H9 (cell line): ENCODE measurements around the gene TGM4. TPM values are rescaled to one million over a fixed set of nuclear protein-coding genes. Genes with fewer than 3 reads are reported as not detected.

Experiments
- DNase-seq: peaks from one replicate; pipeline ENCODE4 v3.0.0-alpha.2; 2017
- H2AFZ ChIP-seq: one replicate; pipeline ENCODE4 v1.6.1; 2013; ENCODE audit warnings: mild to moderate bottlenecking, low read length, control low read depth, moderate library complexity
- H2AK5ac ChIP-seq: 2 replicates; pipeline ENCODE4 v1.6.1; 2013; ENCODE audit warnings: low read length, control low read depth, mixed read lengths; ENCODE audit not compliant: insufficient read length
- H2BK120ac ChIP-seq: one replicate; pipeline ENCODE4 v1.6.1; 2013; ENCODE audit warnings: low read depth, mild to moderate bottlenecking, low read length, control low read depth, inconsistent platforms; ENCODE audit not compliant: poor library complexity, severe bottlenecking
- H2BK12ac ChIP-seq: 2 replicates; pipeline ENCODE4 v1.6.1; 2013; ENCODE audit warnings: low read length, control low read depth, mixed read lengths, low read depth; ENCODE audit not compliant: insufficient read length
- H2BK15ac ChIP-seq: 2 replicates; pipeline ENCODE4 v1.6.1; 2013; ENCODE audit warnings: low read depth, low read length, control low read depth
- H2BK20ac ChIP-seq: one replicate; pipeline ENCODE4 v1.6.1; 2013; ENCODE audit warnings: low read depth, mild to moderate bottlenecking, low read length, control low read depth, inconsistent platforms; ENCODE audit not compliant: poor library complexity, severe bottlenecking
- H2BK5ac ChIP-seq: 2 replicates; pipeline ENCODE4 v1.6.1; 2013; ENCODE audit warnings: low read length, control low read depth, mixed read lengths; ENCODE audit not compliant: insufficient read length
- H3K14ac ChIP-seq: 2 replicates; pipeline ENCODE4 v1.6.1; 2013; ENCODE audit warnings: low read length, control low read depth; ENCODE audit not compliant: insufficient read depth
- H3K18ac ChIP-seq: 2 replicates; pipeline ENCODE4 v1.6.1; 2013; ENCODE audit warnings: low read depth, mild to moderate bottlenecking, mixed read lengths, low read length, control low read depth; ENCODE audit not compliant: insufficient read length
- H3K23ac ChIP-seq: 2 replicates; pipeline ENCODE4 v1.6.1; 2013; ENCODE audit warnings: low read length, control low read depth, mixed read lengths, low read depth; ENCODE audit not compliant: insufficient read length
- H3K23me2 ChIP-seq: 2 replicates; pipeline ENCODE4 v1.6.1; 2013; ENCODE audit warnings: low read depth, mild to moderate bottlenecking, mixed read lengths, low read length, control low read depth; ENCODE audit not compliant: insufficient read length, poor library complexity, severe bottlenecking
- H3K27ac ChIP-seq: 2 replicates; pipeline ENCODE4 v1.5.1; 2013; ENCODE audit warnings: low read length, control low read depth, mixed read lengths, low read depth; ENCODE audit not compliant: insufficient read length
- H3K27me3 ChIP-seq: 2 replicates; pipeline ENCODE4 v1.6.1; 2013; ENCODE audit warnings: low read length, control low read depth, inconsistent platforms; ENCODE audit not compliant: insufficient read depth
- H3K4ac ChIP-seq: 2 replicates; pipeline ENCODE4 v1.6.1; 2013; ENCODE audit warnings: low read depth, mild to moderate bottlenecking, control low read depth, inconsistent platforms, low read length, moderate library complexity
- H3K4me1 ChIP-seq: 2 replicates; pipeline ENCODE4 v1.6.1; 2013; ENCODE audit warnings: low read length, control low read depth, inconsistent platforms; ENCODE audit not compliant: insufficient read depth
- H3K4me2 ChIP-seq: 2 replicates; pipeline ENCODE4 v1.6.1; 2013; ENCODE audit warnings: low read length, control low read depth, mixed read lengths; ENCODE audit not compliant: insufficient read length, insufficient read depth
- H3K56ac ChIP-seq: 2 replicates; pipeline ENCODE4 v1.6.1; 2013; ENCODE audit warnings: low read depth, mild to moderate bottlenecking, mixed read lengths, low read length, control low read depth; ENCODE audit not compliant: insufficient read length
- H3K79me1 ChIP-seq: 2 replicates; pipeline ENCODE4 v1.6.1; 2013; ENCODE audit warnings: low read depth, mild to moderate bottlenecking, moderate library complexity, low read length, control low read depth, inconsistent platforms; ENCODE audit not compliant: insufficient read depth, poor library complexity, severe bottlenecking
- H3K79me2 ChIP-seq: 2 replicates; pipeline ENCODE4 v1.6.1; 2013; ENCODE audit warnings: low read length, control low read depth, inconsistent platforms; ENCODE audit not compliant: insufficient read depth
- H3K9ac ChIP-seq: 2 replicates; pipeline ENCODE4 v1.6.1; 2013; ENCODE audit warnings: low read length, control low read depth, mixed read lengths; ENCODE audit not compliant: insufficient read length; ENCODE audit errors: extremely low read depth
- H3K9me3 ChIP-seq: one replicate; pipeline ENCODE4 v1.6.1; 2013; ENCODE audit warnings: low read depth, low read length, inconsistent platforms; ENCODE audit not compliant: control insufficient read depth
- H3T11ph ChIP-seq: one replicate; pipeline ENCODE4 v1.6.1; 2013; ENCODE audit warnings: mild to moderate bottlenecking, low read length, control low read depth, inconsistent platforms
- H4K20me1 ChIP-seq: one replicate; pipeline ENCODE4 v1.6.1; 2013; ENCODE audit not compliant: control insufficient read depth, insufficient read length, insufficient read depth
- H4K5ac ChIP-seq: 2 replicates; pipeline ENCODE4 v1.6.1; 2013; ENCODE audit warnings: low read depth, mild to moderate bottlenecking, mixed read lengths, low read length, control low read depth; ENCODE audit not compliant: insufficient read length
- H4K8ac ChIP-seq: replicated peaks from 2 replicates; pipeline ENCODE4 v1.6.1; 2013; ENCODE audit warnings: low read length, control low read depth, mixed read lengths, low read depth; ENCODE audit not compliant: insufficient read length
- H4K91ac ChIP-seq: 2 replicates; pipeline ENCODE4 v1.6.1; 2013; ENCODE audit warnings: low read depth, mild to moderate bottlenecking, moderate library complexity, mixed read lengths, low read length, control low read depth; ENCODE audit not compliant: insufficient read length
- H3K27ac Mint-ChIP-seq, 3 experiments: 2 replicates in 2 of 3; 3 replicates in 1 of 3; pipeline ENCODE4 v1.8.0; 2020 to 2021; ENCODE audit warnings: mixed read lengths in 3 of 3, mild to moderate bottlenecking in 1 of 3, moderate library complexity in 1 of 3
- H3K27me3 Mint-ChIP-seq: 2 replicates; pipeline ENCODE4 v1.8.0; 2021; ENCODE audit warnings: low read depth, mild to moderate bottlenecking, moderate library complexity, mixed read lengths
- H3K36me3 Mint-ChIP-seq, 3 experiments: 2 replicates in 2 of 3; 3 replicates in 1 of 3; pipeline ENCODE4 v1.8.0; 2020 to 2021; ENCODE audit warnings: low read depth in 3 of 3, mixed read lengths in 3 of 3; ENCODE audit not compliant: insufficient read depth in 1 of 3
- H3K4me1 Mint-ChIP-seq, 2 experiments: 2 replicates each; pipeline ENCODE4 v1.8.0; 2020; ENCODE audit warnings: mixed read lengths in 2 of 2
- H3K4me3 Mint-ChIP-seq, 2 experiments: 2 replicates in 1 of 2; 3 replicates in 1 of 2; pipeline ENCODE4 v1.8.0; 2020 to 2021; ENCODE audit warnings: mild to moderate bottlenecking in 2 of 2, mixed read lengths in 2 of 2, moderate library complexity in 1 of 2
- H3K9me3 Mint-ChIP-seq, 2 experiments: 2 replicates in 1 of 2; 3 replicates in 1 of 2; pipeline ENCODE4 v1.8.0; 2020; ENCODE audit warnings: mild to moderate bottlenecking in 2 of 2, mixed read lengths in 2 of 2, moderate library complexity in 1 of 2
- CTCF ChIP-seq: fragments of 200-600 bp; sonication (generic); conservative IDR thresholded peaks from 3 replicates; pipeline ENCODE4 v1.8.0; 2021; ENCODE audit warnings: antibody characterized with exemption, mild to moderate bottlenecking
- WGBS: extraction: QIAGEN DNeasy Blood & Tissue Kit; methylation state at CpG from one replicate; pipeline ENCODE4 v1.1.7; 2013; ENCODE audit warnings: missing lambda C conversion rate, low lambda C conversion rate, mixed read lengths; ENCODE audit not compliant: insufficient read length; ENCODE audit errors: extremely low coverage; 5-methylcytosine and 5-hydroxymethylcytosine counted together
- total RNA-seq: library from RNA; stranded (reverse); gene quantifications from 2 replicates; pipeline ENCODE4 v1.2.1, GENCODE V29; 2021

Gene TGM4
- total RNA-seq, 1 experiment from 2014 or later: not detected

GRCh38 chr3:44831232-44831631 is 43.2 kb upstream of the TGM4 start:
- no peaks in the 10 kb centered on the region for H4K20me1 ChIP-seq
- WGBS: 100% methylated on average over 1 of the region's 5 CpGs
- H3K79me1 ChIP-seq: no peaks in the 10 kb centered on the region
- DNase-seq: no peak
- TF ChIP-seq CTCF: no peak
- H2AFZ ChIP-seq: no peak overlapping the region
- Mint-ChIP-seq H3K4me3 (no peak overlapping the region), H3K36me3 (peaks cover 38 to 74% (median 60%) of the 10 kb centered on the region in 3 experiments), H3K27me3 (no peaks in the 10 kb centered on the region), H3K4me1 (no peaks in the 10 kb centered on the region), H3K27ac (no peak overlapping the region), H3K9me3 (peaks cover 0 to 4% of the 10 kb centered on the region in 2 experiments; a peak in 3 of 5 replicates)
- H3K9me3 ChIP-seq: no peaks in the 10 kb centered on the region
- H3K4me2 ChIP-seq: no peak overlapping the region
- no peak overlapping the region for H4K8ac ChIP-seq
- H2BK15ac ChIP-seq: no peak overlapping the region
- no peaks in the 10 kb centered on the region for H3K79me2 ChIP-seq
- H2AK5ac ChIP-seq: no peak overlapping the region
- no peak overlapping the region for H3K23ac ChIP-seq
- H4K91ac ChIP-seq: no peak overlapping the region
- H3K4ac ChIP-seq: no peak overlapping the region
- H3K27ac ChIP-seq: no peak overlapping the region
- H2BK20ac ChIP-seq: no peak overlapping the region
- H3K56ac ChIP-seq: no peak overlapping the region
- H2BK12ac ChIP-seq: no peak overlapping the region
- no peak overlapping the region for H2BK5ac ChIP-seq
- no peaks in the 10 kb centered on the region for H3K27me3 ChIP-seq
- no peaks in the 10 kb centered on the region for H3K23me2 ChIP-seq
- no peak overlapping the region for H3K9ac ChIP-seq
- no peak overlapping the region for H3K18ac ChIP-seq
- H3K4me1 ChIP-seq: no peaks in the 10 kb centered on the region
- no peak overlapping the region for H3K14ac ChIP-seq
- no peak overlapping the region for H2BK120ac ChIP-seq
- H4K5ac ChIP-seq: no peak overlapping the region
- no peak overlapping the region for H3T11ph ChIP-seq
